Measurements from ENCODE around the gene POP4. TPM values are rescaled to one million over a fixed set of nuclear protein-coding genes. Genes with fewer than 3 reads are reported as not detected.

Gene POP4
- total and polyA plus RNA-seq, 9 of the 15 experiments (the other 6 are each of a cell fraction or from before 2014, with no cell fraction given): 42.1 to 128 (median 99.0) TPM

GRCh38 chr19:29562299-29563297 lies 43.5 kb upstream of the POP4 start (continued):
- TF ChIP-seq CHD7 (IDR thresholded peaks at IDR 0.05; ENCODE audit: low read depth, low read length): no peak
- TF ChIP-seq ETV6 (IDR thresholded peaks at IDR 0.05; ENCODE audit: borderline replicate concordance in 1 of 2, low read depth in 2 of 2, low read length in 1 of 2): no peak
- TF ChIP-seq ETV6 (CRISPR knock-in tag; IDR thresholded peaks at IDR 0.05; ENCODE audit: borderline replicate concordance): no peak
- no peak for TF ChIP-seq SLC30A9 (CRISPR knock-in tag; IDR thresholded peaks at IDR 0.05)
- TF ChIP-seq ELK3 (CRISPR knock-in tag; IDR thresholded peaks at IDR 0.05): no peak
- TF ChIP-seq ATF6 (CRISPR knock-in tag; IDR thresholded peaks at IDR 0.05): no peak
- no peak for TF ChIP-seq ZBTB12 (CRISPR knock-in tag; IDR thresholded peaks at IDR 0.05)
- no peak for TF ChIP-seq ZBTB8A (IDR thresholded peaks at IDR 0.05; ENCODE audit: partially characterized antibody)
- TF ChIP-seq NR2F6 (CRISPR knock-in tag; IDR thresholded peaks at IDR 0.05): no peak

Measured in K562 (cell line).